ENCODE results near the gene BBS9. TPM values are rescaled to one million over a fixed set of nuclear protein-coding genes. Genes with fewer than 3 reads are reported as not detected.

The BBS9 gene
- total RNA-seq, 2 donors from 2014 or later = 14.2 to 23.6 TPM

DNA sequence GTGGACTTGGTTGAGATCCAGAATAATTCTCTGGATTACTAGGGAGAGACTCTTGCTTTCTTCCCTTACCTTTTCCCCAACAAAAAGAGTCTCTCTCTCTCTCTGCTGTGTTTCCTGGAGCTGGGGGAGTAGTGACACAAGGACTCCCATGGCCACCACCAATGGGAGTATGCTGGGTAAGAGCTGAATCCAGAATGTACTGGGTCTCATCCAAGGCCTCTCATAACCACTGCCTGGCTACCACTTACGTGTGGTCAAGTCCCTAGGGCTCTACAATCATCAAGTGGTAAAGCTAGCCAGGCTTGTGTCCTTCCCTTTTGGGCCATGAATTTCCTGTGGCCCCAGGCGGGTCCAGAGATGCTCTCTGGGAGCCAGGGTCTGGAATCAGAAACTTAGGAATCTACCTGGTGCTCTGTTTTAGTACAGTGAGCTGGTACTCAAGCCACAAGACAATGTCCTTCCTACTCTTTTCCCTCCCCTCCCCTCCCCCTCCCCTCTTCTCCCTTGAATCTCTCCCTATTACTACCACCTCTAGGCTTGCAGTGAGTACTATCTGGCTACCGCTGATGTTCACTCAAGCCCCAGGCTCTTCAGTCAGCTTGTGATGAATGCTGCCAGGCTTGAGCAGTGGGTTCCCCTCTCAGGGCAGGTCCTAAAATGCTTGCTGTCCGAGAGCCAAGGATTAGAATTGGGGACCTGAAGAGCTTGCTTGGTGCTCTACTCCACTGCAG is 196.6 kb downstream of the BBS9 start:
- 87 to 96% methylated on average over 4 of the region's 4 CpGs for WGBS, 2 donors
- DNase-seq (no peak), ATAC-seq (no peak)
- Histone ChIP-seq H3K27ac (no peak overlapping the region), H3K9me3 (no peaks in the 10 kb centered on the region), H3K4me1 (no peaks in the 10 kb centered on the region), H3K4me3 (no peak overlapping the region), H3K27me3 (no peaks in the 10 kb centered on the region), H3K36me3 (replicated peaks in 1 of 2; ENCODE audit: insufficient read depth in 1 of 2, low read depth in 2 of 2) (no peaks in the 10 kb centered on the region)
- intact Hi-C loops (cut with DNase I) = no loop called here
- TF ChIP-seq POLR2A (IDR thresholded peaks at IDR 0.05) = no peak
- TF ChIP-seq, protein P1, sequence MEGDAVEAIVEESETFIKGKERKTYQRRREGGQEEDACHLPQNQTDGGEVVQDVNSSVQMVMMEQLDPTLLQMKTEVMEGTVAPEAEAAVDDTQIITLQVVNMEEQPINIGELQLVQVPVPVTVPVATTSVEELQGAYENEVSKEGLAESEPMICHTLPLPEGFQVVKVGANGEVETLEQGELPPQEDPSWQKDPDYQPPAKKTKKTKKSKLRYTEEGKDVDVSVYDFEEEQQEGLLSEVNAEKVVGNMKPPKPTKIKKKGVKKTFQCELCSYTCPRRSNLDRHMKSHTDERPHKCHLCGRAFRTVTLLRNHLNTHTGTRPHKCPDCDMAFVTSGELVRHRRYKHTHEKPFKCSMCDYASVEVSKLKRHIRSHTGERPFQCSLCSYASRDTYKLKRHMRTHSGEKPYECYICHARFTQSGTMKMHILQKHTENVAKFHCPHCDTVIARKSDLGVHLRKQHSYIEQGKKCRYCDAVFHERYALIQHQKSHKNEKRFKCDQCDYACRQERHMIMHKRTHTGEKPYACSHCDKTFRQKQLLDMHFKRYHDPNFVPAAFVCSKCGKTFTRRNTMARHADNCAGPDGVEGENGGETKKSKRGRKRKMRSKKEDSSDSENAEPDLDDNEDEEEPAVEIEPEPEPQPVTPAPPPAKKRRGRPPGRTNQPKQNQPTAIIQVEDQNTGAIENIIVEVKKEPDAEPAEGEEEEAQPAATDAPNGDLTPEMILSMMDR (IDR thresholded peaks at IDR 0.05) = no peak

DNA sequence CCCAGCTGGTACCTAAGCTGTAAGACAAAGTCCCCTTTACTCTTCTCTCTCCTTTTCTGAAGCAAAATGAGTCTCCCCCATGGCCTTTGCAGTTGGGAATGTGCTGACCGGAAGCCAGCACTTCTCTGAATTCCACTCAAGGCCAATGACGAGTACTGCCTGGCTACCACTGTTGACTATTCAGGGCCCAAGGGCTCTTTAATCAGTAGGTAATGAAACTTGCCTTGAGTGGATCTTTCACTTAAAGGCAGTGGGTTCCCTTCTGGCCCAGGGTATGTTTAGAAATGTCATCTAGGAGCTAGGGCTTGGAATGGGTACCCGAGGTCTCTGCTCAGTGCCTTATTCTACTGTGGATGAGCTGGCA is 197.1 kb downstream of the BBS9 start:
- Histone ChIP-seq H3K4me3 (no peak overlapping the region), H3K27ac (no peak overlapping the region), H3K4me1 (no peaks in the 10 kb centered on the region), H3K9me3 (no peaks in the 10 kb centered on the region), H3K27me3 (no peaks in the 10 kb centered on the region), H3K36me3 (replicated peaks in 1 of 2; ENCODE audit: insufficient read depth in 1 of 2, low read depth in 2 of 2) (no peaks in the 10 kb centered on the region)
- DNase-seq (no peak), ATAC-seq (no peak)
- WGBS, 2 donors = 65 to 100% methylated on average over 3 of the region's 3 CpGs
- intact Hi-C loops (cut with DNase I) = no loop called here
- TF ChIP-seq, protein P1 (IDR thresholded peaks at IDR 0.05) = no peak
- TF ChIP-seq POLR2A (IDR thresholded peaks at IDR 0.05) = no peak

GRCh38 chr7:33327427-33327826 is 198.1 kb downstream of the BBS9 start:
- Histone ChIP-seq H3K4me3 (no peak overlapping the region), H3K36me3 (replicated peaks in 1 of 2; ENCODE audit: insufficient read depth in 1 of 2, low read depth in 2 of 2) (no peaks in the 10 kb centered on the region), H3K9me3 (no peaks in the 10 kb centered on the region), H3K27ac (no peak overlapping the region), H3K4me1 (no peaks in the 10 kb centered on the region), H3K27me3 (no peaks in the 10 kb centered on the region)
- 82 to 89% methylated on average over 1 of the region's 1 CpG for WGBS, 2 donors
- intact Hi-C loops (cut with DNase I) = no loop called here
- no peak for TF ChIP-seq POLR2A (IDR thresholded peaks at IDR 0.05)
- TF ChIP-seq, protein P1 (IDR thresholded peaks at IDR 0.05) = no peak
- DNase-seq = no peak
- no peak for ATAC-seq

GRCh38 chr7:33334349-33334748 is 205.0 kb downstream of the BBS9 start:
- no peak overlapping the region for H3K4me3 ChIP-seq
- H3K36me3 ChIP-seq (replicated peaks in 1 of 2; ENCODE audit: insufficient read depth in 1 of 2, low read depth in 2 of 2) = no peaks in the 10 kb centered on the region
- no peaks in the 10 kb centered on the region for H3K9me3 ChIP-seq
- WGBS, 2 donors = 76 to 78% methylated on average over 3 of the region's 3 CpGs
- no peaks in the 10 kb centered on the region for H3K4me1 ChIP-seq
- DNase-seq = no peak
- intact Hi-C loops (cut with DNase I) = no loop called here
- H3K27me3 ChIP-seq = no peaks in the 10 kb centered on the region
- no peak for ATAC-seq
- TF ChIP-seq, protein P1 (IDR thresholded peaks at IDR 0.05) = peak in 1 of 7 experiments; percentile 6
- TF ChIP-seq POLR2A (IDR thresholded peaks at IDR 0.05) = no peak
- H3K27ac ChIP-seq = no peak overlapping the region

DNA sequence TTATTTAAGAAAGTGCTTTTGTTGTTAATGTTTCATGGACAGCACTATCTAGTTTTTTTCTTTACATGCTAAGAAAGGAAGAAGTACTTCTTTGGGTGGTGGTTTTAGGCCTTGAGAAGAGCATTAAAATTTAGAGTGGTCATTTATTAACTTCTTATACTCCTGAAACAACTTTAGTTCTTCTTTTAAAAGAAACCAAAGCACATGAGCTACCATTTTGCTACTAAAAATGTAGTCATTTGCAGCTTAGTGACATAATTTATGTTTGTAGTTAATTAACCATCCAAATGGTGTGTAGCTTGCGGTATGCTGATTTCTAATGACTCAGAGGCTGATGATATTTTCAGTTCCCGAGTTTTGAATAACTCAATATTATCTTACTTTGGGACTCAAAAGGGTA is 207.5 kb downstream of the BBS9 start:
- no peaks in the 10 kb centered on the region for H3K4me1 ChIP-seq
- TF ChIP-seq POLR2A (IDR thresholded peaks at IDR 0.05) = no peak
- TF ChIP-seq, protein P1 (IDR thresholded peaks at IDR 0.05) = no peak
- no peaks in the 10 kb centered on the region for H3K27me3 ChIP-seq
- DNase-seq = no peak
- H3K9me3 ChIP-seq = no peaks in the 10 kb centered on the region
- no peak for ATAC-seq
- WGBS, 2 donors = 85 to 88% methylated on average over 2 of the region's 2 CpGs
- intact Hi-C loops (cut with DNase I) = no loop called here
- H3K4me3 ChIP-seq = no peak overlapping the region
- peaks cover 0 to 2% of the 10 kb centered on the region in 2 donors for H3K36me3 ChIP-seq (replicated peaks in 1 of 2; ENCODE audit: insufficient read depth in 1 of 2, low read depth in 2 of 2)
- no peak overlapping the region for H3K27ac ChIP-seq
